Measurements from ENCODE around the gene LDLRAD4. TPM values are rescaled to one million over a fixed set of nuclear protein-coding genes. Genes with fewer than 3 reads are reported as not detected.

LDLRAD4 gene
- total and polyA plus RNA-seq, 9 of the 15 experiments (the other 6 are each of a cell fraction or from before 2014, with no cell fraction given): 0.01 TPM; not detected in 8

GRCh38 chr18:13265911-13266217, 47.3 kb downstream of the LDLRAD4 start:
- in situ Hi-C loops (cut with MboI) (no loop called here), intact Hi-C loops (cut with micrococcal nuclease) (no loop called here)
- no peaks in the 10 kb centered on the region for H3K9me1 ChIP-seq (ENCODE audit: control insufficient read depth, insufficient read depth, low read length)
- DNase-seq (ENCODE audit: extremely low read depth in 1 of 4, low spot score in 3 of 4): no peak
- TF ChIP-seq BRD9 (IDR thresholded peaks at IDR 0.05; ENCODE audit: low read depth, partially characterized antibody): no peak
- TF ChIP-seq ZNF263 (CRISPR knock-in tag; IDR thresholded peaks at IDR 0.05; ENCODE audit: borderline replicate concordance): no peak
- no peak for TF ChIP-seq PREB (CRISPR knock-in tag; IDR thresholded peaks at IDR 0.05)
- no peak for TF ChIP-seq PTRF (tag; IDR thresholded peaks at IDR 0.05)
- TF ChIP-seq KDM2B (CRISPR knock-in tag; IDR thresholded peaks at IDR 0.05): no peak
- H3K79me2 ChIP-seq (ENCODE audit: control insufficient read depth, insufficient read depth, low read length): no peaks in the 10 kb centered on the region
- ChIA-PET CTCF (ENCODE audit: low intra/inter-chr PET ratio) (no interaction called here), POLR2A (no interaction called here)
- no peak overlapping the region for H3K4me3 ChIP-seq
- H3K9ac ChIP-seq (ENCODE audit: insufficient read depth in 1 of 2, low read depth in 2 of 2, low read length in 2 of 2): no peak overlapping the region
- WGBS (ENCODE audit: insufficient coverage, low coverage, missing lambda C conversion rate): 0% methylated on average over 9 of the region's 9 CpGs
- H3K4me1 ChIP-seq (replicated peaks in 1 of 2; ENCODE audit: control insufficient read depth in 2 of 2, insufficient read depth in 2 of 2, low read length in 2 of 2): peaks cover 0 to 6% of the 10 kb centered on the region in 2 experiments; a peak in 2 of 5 replicates
- H3K27ac ChIP-seq (ENCODE audit: extremely low read depth, low read depth, low read length): no peak overlapping the region
- H3K36me3 ChIP-seq (ENCODE audit: control insufficient read depth, insufficient read depth, low read length): no peaks in the 10 kb centered on the region
- BruUV-seq (replicated peaks): no TSS peak
- H3K4me2 ChIP-seq (ENCODE audit: insufficient read depth, low read length): no peak overlapping the region
- FAIRE-seq: no peak
- no peaks in the 10 kb centered on the region for H3K9me3 ChIP-seq (replicated peaks; ENCODE audit: control insufficient read depth, insufficient read depth, low read depth, low read length)
- no peak for ATAC-seq
- peaks cover 4% of the 10 kb centered on the region for H4K20me1 ChIP-seq (replicated peaks; ENCODE audit: control insufficient read depth, insufficient read depth, low read length)
- H3K27me3 ChIP-seq (ENCODE audit: control insufficient read depth in 2 of 2, insufficient read depth in 2 of 2, low read length in 2 of 2): peaks cover 29 to 56% of the 10 kb centered on the region in 2 experiments
- H2AFZ ChIP-seq (ENCODE audit: low read depth, low read length): no peak overlapping the region

All from K562 (cell line).